Left lung (tissue), 10 donors: ENCODE data around the gene UBE3C. TPM values are rescaled to one million over a fixed set of nuclear protein-coding genes. Genes with fewer than 3 reads are reported as not detected.
"Not testable (repeated sequence)": the region's sequence is repeated elsewhere in the genome, so short reads cannot be mapped to it uniquely, and the experiment has no call there.

Experiments
- ATAC-seq: fragments of 200-7000 bp; cut with Tn5 transposase; one replicate; pipeline ENCODE4 v1.9.1; 2020; ENCODE audit warnings: moderate library complexity
- DNase-seq, 4 donors: peaks; one replicate each; pipeline ENCODE4 v3.0.0-alpha.2; 2013 to 2020
- H3K27ac ChIP-seq, 2 donors: fragments of 200-600 bp; sonication (generic) in 1 of 2; one replicate each; pipeline versions ENCODE4 v1.5.0 to v1.8.0; 2020 to 2021
- H3K27me3 ChIP-seq, 2 donors: fragments of 200-600 bp; sonication (generic) in 1 of 2; one replicate each; pipeline versions ENCODE4 v1.5.0 to v1.8.0; 2020 to 2021
- H3K36me3 ChIP-seq, 2 donors: fragments of 200-600 bp; sonication (generic) in 1 of 2; one replicate each; pipeline versions ENCODE4 v1.5.0 to v1.8.0; 2020 to 2021
- H3K4me1 ChIP-seq, 2 donors: fragments of 200-600 bp; one replicate each; pipeline ENCODE4 v1.8.0; 2021
- H3K4me3 ChIP-seq, 2 donors: fragments of 200-600 bp; sonication (generic) in 1 of 2; one replicate each; pipeline versions ENCODE4 v1.5.0 to v1.8.0; 2020 to 2021; ENCODE audit warnings: mild to moderate bottlenecking in 1 of 2
- H3K9me3 ChIP-seq, 2 donors: fragments of 200-600 bp; sonication (generic) in 1 of 2; one replicate each; pipeline versions ENCODE4 v1.5.0 to v1.8.0; 2020 to 2021
- intact Hi-C, 2 donors: fragments of 100-400 bp; cut with DNase I; formaldehyde crosslinking; loops; one replicate each; pipeline versions ENCODE4 v1.11.2 to v1.14.2; 2022
- polyA plus RNA-seq, 6 donors: library from polyadenylated mRNA; unstranded; fragments of 120-200 nt; gene quantifications; one replicate each; pipeline ENCODE4 v1.2.1, GENCODE V29; 2013; ENCODE audit not compliant: insufficient read length in 6 of 6
- total RNA-seq, 2 donors: library from RNA; stranded (reverse); fragmentation: NEBNext Ultra II Directional; extraction: Animal tissue kit (Norgen Biotek cat#: 25700); gene quantifications; one replicate each; pipeline ENCODE4 v1.2.1, GENCODE V29; 2021
- TF ChIP-seq, protein P1 (sequence below), 2 donors: fragments of 200-600 bp; sonication (generic) in 1 of 2; IDR thresholded peaks; one replicate each; pipeline versions ENCODE4 v1.5.0 to v1.8.0; 2021; ENCODE audit warnings: antibody characterized with exemption in 2 of 2
- donor health status: DM: no; HTN: yes; CAD: no.
- donor health status: DM: no; HTN: no; CAD: no.

Gene UBE3C
- total and polyA plus RNA-seq, 8 donors, result 38.4 to 68.9 (median 43.8) TPM

DNA sequence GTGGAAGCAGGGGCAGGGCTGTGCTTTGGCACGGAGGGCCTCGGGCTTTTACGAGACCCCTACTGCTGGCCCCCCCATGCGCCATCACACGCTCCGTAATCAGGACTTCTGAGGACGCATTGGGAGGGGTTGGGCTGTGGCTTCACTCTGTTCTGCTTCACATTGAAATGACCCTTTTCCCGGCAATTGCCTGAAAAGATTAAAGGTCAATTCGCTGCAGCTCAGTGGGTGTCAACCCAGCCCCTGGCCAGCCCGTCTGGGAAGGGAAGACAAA lies 41.7 kb upstream of the UBE3C start:
- H3K4me1 ChIP-seq, result no peaks in the 10 kb centered on the region
- H3K36me3 ChIP-seq, result no peaks in the 10 kb centered on the region
- TF ChIP-seq, protein P1, sequence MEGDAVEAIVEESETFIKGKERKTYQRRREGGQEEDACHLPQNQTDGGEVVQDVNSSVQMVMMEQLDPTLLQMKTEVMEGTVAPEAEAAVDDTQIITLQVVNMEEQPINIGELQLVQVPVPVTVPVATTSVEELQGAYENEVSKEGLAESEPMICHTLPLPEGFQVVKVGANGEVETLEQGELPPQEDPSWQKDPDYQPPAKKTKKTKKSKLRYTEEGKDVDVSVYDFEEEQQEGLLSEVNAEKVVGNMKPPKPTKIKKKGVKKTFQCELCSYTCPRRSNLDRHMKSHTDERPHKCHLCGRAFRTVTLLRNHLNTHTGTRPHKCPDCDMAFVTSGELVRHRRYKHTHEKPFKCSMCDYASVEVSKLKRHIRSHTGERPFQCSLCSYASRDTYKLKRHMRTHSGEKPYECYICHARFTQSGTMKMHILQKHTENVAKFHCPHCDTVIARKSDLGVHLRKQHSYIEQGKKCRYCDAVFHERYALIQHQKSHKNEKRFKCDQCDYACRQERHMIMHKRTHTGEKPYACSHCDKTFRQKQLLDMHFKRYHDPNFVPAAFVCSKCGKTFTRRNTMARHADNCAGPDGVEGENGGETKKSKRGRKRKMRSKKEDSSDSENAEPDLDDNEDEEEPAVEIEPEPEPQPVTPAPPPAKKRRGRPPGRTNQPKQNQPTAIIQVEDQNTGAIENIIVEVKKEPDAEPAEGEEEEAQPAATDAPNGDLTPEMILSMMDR (IDR thresholded peaks at IDR 0.05), result no peak
- peaks cover 0 to 27% of the 10 kb centered on the region in 2 donors for H3K27me3 ChIP-seq
- peaks cover 0 to 13% of the 10 kb centered on the region in 2 donors for H3K9me3 ChIP-seq
- DNase-seq (no peak), ATAC-seq (no peak)
- H3K4me3 ChIP-seq, result no peak overlapping the region
- intact Hi-C loops, result no loop called here
- H3K27ac ChIP-seq, result no peak overlapping the region

- Histone ChIP-seq H3K9me3 (peaks cover 0 to 13% of the 10 kb centered on the region in 2 donors), H3K4me1 (no peaks in the 10 kb centered on the region), H3K4me3 (no peak overlapping the region), H3K27me3 (peaks cover 0 to 27% of the 10 kb centered on the region in 2 donors), H3K36me3 (no peaks in the 10 kb centered on the region), H3K27ac (no peak overlapping the region)
- intact Hi-C loops, result no loop called here
- no peak for ATAC-seq
- no peak for DNase-seq
- TF ChIP-seq, protein P1 (IDR thresholded peaks at IDR 0.05), result no peak
Measured at GRCh38 chr7:157097569-157097968, 41.2 kb upstream of the UBE3C start.

- H3K27me3 ChIP-seq, result peaks cover 0 to 27% of the 10 kb centered on the region in 2 donors
- H3K4me3 ChIP-seq, intact Hi-C loops, DNase-seq, H3K27ac ChIP-seq, H3K9me3 ChIP-seq, ATAC-seq, H3K36me3 ChIP-seq, H3K4me1 ChIP-seq: not testable (repeated sequence)
Measured at GRCh38 chr7:157100005-157100404, 38.7 kb upstream of the UBE3C start.

DNA sequence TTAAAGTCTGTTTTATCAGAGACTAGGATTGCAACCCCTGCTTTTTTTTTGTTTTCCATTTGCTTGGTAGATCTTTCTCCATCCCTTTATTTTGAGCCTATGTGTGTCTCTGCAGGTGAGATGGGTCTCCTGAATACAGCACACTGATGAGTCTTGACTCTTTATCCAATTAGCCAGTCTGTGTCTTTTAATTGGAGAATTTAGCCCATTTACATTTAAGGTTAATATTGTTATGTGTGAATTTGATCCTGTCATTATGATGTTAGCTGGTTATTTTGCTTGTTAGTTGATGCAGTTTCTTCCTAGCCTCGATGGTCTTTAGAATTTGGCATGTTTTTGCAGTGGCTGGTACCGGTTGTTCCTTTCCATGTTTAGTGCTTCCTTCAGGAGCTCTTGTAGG lies 35.1 kb upstream of the UBE3C start:
- Histone ChIP-seq H3K27me3 (peaks cover 0 to 14% of the 10 kb centered on the region in 2 donors), H3K9me3 (peaks cover 0 to 19% of the 10 kb centered on the region in 2 donors)
- H3K4me1 ChIP-seq, H3K36me3 ChIP-seq, DNase-seq, ATAC-seq, intact Hi-C loops, H3K27ac ChIP-seq, H3K4me3 ChIP-seq: not testable (repeated sequence)

- intact Hi-C loops, result no loop called here
- TF ChIP-seq, protein P1 (IDR thresholded peaks at IDR 0.05), result no peak
Measured at GRCh38 chr7:157111311-157111710, 27.4 kb upstream of the UBE3C start.

GRCh38 chr7:157112706-157113105 lies 26.0 kb upstream of the UBE3C start:
- H3K27ac ChIP-seq, result no peak overlapping the region
- H3K36me3 ChIP-seq, result no peaks in the 10 kb centered on the region
- H3K27me3 ChIP-seq, result peaks cover 0 to 28% of the 10 kb centered on the region in 2 donors
- H3K9me3 ChIP-seq, result peaks cover 0 to 28% of the 10 kb centered on the region in 2 donors
- intact Hi-C loops, result no loop called here
- TF ChIP-seq, protein P1 (IDR thresholded peaks at IDR 0.05), result no peak
- DNase-seq (no peak), ATAC-seq (no peak)
- no peak overlapping the region for H3K4me3 ChIP-seq
- H3K4me1 ChIP-seq, result no peaks in the 10 kb centered on the region

More at GRCh38 chr7:157111311-157111710, 27.4 kb upstream of the UBE3C start:
- ATAC-seq (no peak), DNase-seq (no peak)
- no peak overlapping the region for H3K27ac ChIP-seq
- H3K4me3 ChIP-seq, result no peak overlapping the region
- no peaks in the 10 kb centered on the region for H3K36me3 ChIP-seq
- H3K9me3 ChIP-seq, result peaks cover 0 to 28% of the 10 kb centered on the region in 2 donors
- no peaks in the 10 kb centered on the region for H3K4me1 ChIP-seq
- H3K27me3 ChIP-seq, result peaks cover 0 to 33% of the 10 kb centered on the region in 2 donors
